Sigmoid colon (tissue), 7 donors: ENCODE measurements around the gene KCND1. TPM values are rescaled to one million over a fixed set of nuclear protein-coding genes. Genes with fewer than 3 reads are reported as not detected.
"Not testable (repeated sequence)": the region's sequence is repeated elsewhere in the genome, so short reads cannot be mapped to it uniquely, and the experiment has no call there.

Experiments
- DNase-seq: peaks from one replicate; pipeline ENCODE4 v3.0.0-alpha.2; 2019
- H3K27ac ChIP-seq, 4 donors: fragments of 200-600 bp; sonication (generic); one replicate each; pipeline ENCODE4 v1.5.1; 2016 to 2019; ENCODE audit warnings: mild to moderate bottlenecking in 1 of 4
- H3K27me3 ChIP-seq, 3 donors: fragments of 200-600 bp; sonication (generic); one replicate each; pipeline ENCODE4 v1.5.1; 2019; ENCODE audit warnings: mild to moderate bottlenecking in 1 of 3
- H3K36me3 ChIP-seq, 4 donors: fragments of 200-600 bp; sonication (generic); one replicate each; pipeline ENCODE4 v1.5.1; 2016 to 2019
- H3K4me1 ChIP-seq, 4 donors: fragments of 200-600 bp; sonication (generic); one replicate each; pipeline ENCODE4 v1.5.1; 2017 to 2019
- H3K4me3 ChIP-seq, 4 donors: fragments of 200-600 bp; sonication (generic); one replicate each; pipeline ENCODE4 v1.5.1; 2017 to 2019; ENCODE audit warnings: mild to moderate bottlenecking in 2 of 4, moderate library complexity in 1 of 4
- H3K9me3 ChIP-seq, 4 donors: fragments of 200-600 bp in 3 of 4; sonication (generic) in 3 of 4; one replicate each; pipeline versions ENCODE4 v1.5.1 to v1.6.1; 2013 to 2019
- CTCF ChIP-seq, 4 experiments: fragments of 450-650 bp in 3 of 4; fragments of 200-600 bp in 1 of 4; IDR thresholded peaks; one replicate each; pipeline ENCODE4 v1.5.1; 2016 to 2019; ENCODE audit warnings: antibody characterized with exemption in 4 of 4, mild to moderate bottlenecking in 3 of 4, moderate library complexity in 2 of 4
- EP300 ChIP-seq, 4 donors: sonication (generic); formaldehyde crosslinking; IDR thresholded peaks; one replicate each; pipeline ENCODE4 v1.6.1; 2017; ENCODE audit warnings: antibody characterized with exemption in 4 of 4
- POLR2A ChIP-seq, 2 donors: fragments of 450-650 bp; IDR thresholded peaks; one replicate each; pipeline ENCODE4 v1.6.1; 2016; ENCODE audit warnings: antibody characterized with exemption in 2 of 2, mild to moderate bottlenecking in 2 of 2, moderate library complexity in 2 of 2
- POLR2AphosphoS5 ChIP-seq, 4 donors: sonication (generic); formaldehyde crosslinking; IDR thresholded peaks; one replicate each; pipeline ENCODE4 v1.6.1; 2017; ENCODE audit warnings: antibody characterized with exemption in 4 of 4
- WGBS, 2 donors: extraction: QIAGEN DNeasy Blood & Tissue Kit; methylation state at CpG; one replicate each; pipeline ENCODE4 v1.1.7; 2013; 5-methylcytosine and 5-hydroxymethylcytosine counted together
- intact Hi-C: fragments of 100-400 bp; cut with DNase I; formaldehyde crosslinking; loops from one replicate; pipeline ENCODE4 v1.15.1; 2023
- polyA plus RNA-seq, 3 donors: library from polyadenylated mRNA; stranded (reverse); fragments of 200-250 nt; gene quantifications; one replicate each; pipeline ENCODE4 v1.2.3, GENCODE V29; 2013
- total RNA-seq, 4 donors: library from RNA; depleted of rRNA; stranded (reverse); fragments of >200 nt; gene quantifications; one replicate each; pipeline ENCODE4 v1.1.0, GENCODE V29; 2016
- donor health status: healthy with polysubstance abuse.
- donor health status: Bipolar disorder and iron deficiency.
- donor health status: healthy.

Gene KCND1
- total and polyA plus RNA-seq, 7 donors, result 0.95 to 2.5 (median 1.4) TPM; not detected in 2

- TF ChIP-seq POLR2AphosphoS5 (IDR thresholded peaks at IDR 0.05) (no peak), POLR2A (IDR thresholded peaks at IDR 0.05) (no peak), EP300 (IDR thresholded peaks at IDR 0.05) (no peak), CTCF (IDR thresholded peaks at IDR 0.05) (no peak)
- Histone ChIP-seq H3K27ac (no peak overlapping the region), H3K36me3 (peaks cover 0 to 54% (median 12%) of the 10 kb centered on the region in 4 donors), H3K9me3 (no peaks in the 10 kb centered on the region), H3K27me3 (no peaks in the 10 kb centered on the region), H3K4me1 (no peaks in the 10 kb centered on the region), H3K4me3 (no peak overlapping the region)
- DNase-seq, result no peak
- intact Hi-C loops, result no loop called here
- WGBS, 2 donors, result 65 to 68% methylated on average over 3 of the region's 3 CpGs
These were observed 12.3 kb upstream of the KCND1 start for GRCh38 chrX:48983896-48984295.

- H3K4me3 ChIP-seq, result no peak overlapping the region
- no peak for DNase-seq
- peaks cover 0 to 49% (median 12%) of the 10 kb centered on the region in 4 donors for H3K36me3 ChIP-seq
- TF ChIP-seq POLR2AphosphoS5 (IDR thresholded peaks at IDR 0.05) (no peak), CTCF (IDR thresholded peaks at IDR 0.05) (no peak), POLR2A (IDR thresholded peaks at IDR 0.05) (no peak), EP300 (IDR thresholded peaks at IDR 0.05) (no peak)
- no peaks in the 10 kb centered on the region for H3K4me1 ChIP-seq
- intact Hi-C loops, result no loop called here
- no peaks in the 10 kb centered on the region for H3K9me3 ChIP-seq
- 93 to 95% methylated on average over 17 of the region's 17 CpGs for WGBS, 2 donors
- H3K27me3 ChIP-seq, result no peaks in the 10 kb centered on the region
- no peak overlapping the region for H3K27ac ChIP-seq
These were observed 11.4 kb upstream of the KCND1 start for GRCh38 chrX:48983081-48983480.

- Histone ChIP-seq H3K9me3 (no peaks in the 10 kb centered on the region), H3K27ac (no peak overlapping the region), H3K4me3 (no peak overlapping the region), H3K27me3 (no peaks in the 10 kb centered on the region), H3K36me3 (peaks cover 0 to 50% (median 12%) of the 10 kb centered on the region in 4 donors), H3K4me1 (no peaks in the 10 kb centered on the region)
- TF ChIP-seq CTCF (IDR thresholded peaks at IDR 0.05) (no peak), POLR2A (IDR thresholded peaks at IDR 0.05) (no peak), POLR2AphosphoS5 (IDR thresholded peaks at IDR 0.05) (no peak), EP300 (IDR thresholded peaks at IDR 0.05) (no peak)
- intact Hi-C loops, result no loop called here
- 95 to 96% methylated on average over 10 of the region's 10 CpGs for WGBS, 2 donors
- no peak for DNase-seq
These were observed 9.5 kb upstream of the KCND1 start for GRCh38 chrX:48981178-48981577.

- H3K4me1 ChIP-seq, DNase-seq, H3K9me3 ChIP-seq, H3K4me3 ChIP-seq, intact Hi-C loops, H3K27ac ChIP-seq, H3K27me3 ChIP-seq: not testable (repeated sequence)
- 73 to 84% methylated on average over 6 to 8 of the region's 10 CpGs for WGBS, 2 donors
- H3K36me3 ChIP-seq, result peaks cover 0 to 52% (median 12%) of the 10 kb centered on the region in 4 donors
These were observed 8.7 kb upstream of the KCND1 start for GRCh38 chrX:48980341-48980740.

- Histone ChIP-seq H3K27ac (no peak overlapping the region), H3K27me3 (no peaks in the 10 kb centered on the region), H3K9me3 (no peaks in the 10 kb centered on the region), H3K4me3 (no peak overlapping the region), H3K36me3 (peaks cover 0 to 46% (median 11%) of the 10 kb centered on the region in 4 donors), H3K4me1 (no peaks in the 10 kb centered on the region)
- no peak for DNase-seq
- TF ChIP-seq POLR2AphosphoS5 (IDR thresholded peaks at IDR 0.05), result no peak
- TF ChIP-seq EP300 (IDR thresholded peaks at IDR 0.05), result no peak
- no peak for TF ChIP-seq CTCF (IDR thresholded peaks at IDR 0.05)
- TF ChIP-seq POLR2A (IDR thresholded peaks at IDR 0.05), result no peak
- intact Hi-C loops, result no loop called here
- 92 to 97% methylated on average over 5 of the region's 5 CpGs for WGBS, 2 donors
These were observed 6.6 kb upstream of the KCND1 start for GRCh38 chrX:48978226-48978625.
